ENCODE data around the gene PRKAG2.

DNA sequence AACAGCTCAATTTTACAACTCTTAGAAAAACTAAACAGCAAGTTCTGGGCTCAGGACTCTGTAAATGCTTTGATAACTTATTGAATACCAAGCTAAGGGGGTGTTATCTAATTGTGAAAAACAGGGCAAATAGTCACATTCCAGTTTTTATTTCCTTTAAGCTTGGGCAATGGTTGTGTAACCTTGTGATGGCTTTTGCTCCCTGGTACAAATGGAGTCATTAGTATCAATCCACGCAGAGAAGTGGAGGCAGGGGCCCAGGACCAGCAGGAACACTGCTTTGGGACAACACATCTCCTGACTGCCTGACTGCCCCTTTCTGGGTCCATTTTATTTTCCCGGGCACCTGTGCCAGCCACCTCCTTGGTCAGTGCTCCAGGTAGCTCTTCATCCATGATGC lies 5.8 kb upstream of the PRKAG2 start:
- TF ChIP-seq, protein P1, sequence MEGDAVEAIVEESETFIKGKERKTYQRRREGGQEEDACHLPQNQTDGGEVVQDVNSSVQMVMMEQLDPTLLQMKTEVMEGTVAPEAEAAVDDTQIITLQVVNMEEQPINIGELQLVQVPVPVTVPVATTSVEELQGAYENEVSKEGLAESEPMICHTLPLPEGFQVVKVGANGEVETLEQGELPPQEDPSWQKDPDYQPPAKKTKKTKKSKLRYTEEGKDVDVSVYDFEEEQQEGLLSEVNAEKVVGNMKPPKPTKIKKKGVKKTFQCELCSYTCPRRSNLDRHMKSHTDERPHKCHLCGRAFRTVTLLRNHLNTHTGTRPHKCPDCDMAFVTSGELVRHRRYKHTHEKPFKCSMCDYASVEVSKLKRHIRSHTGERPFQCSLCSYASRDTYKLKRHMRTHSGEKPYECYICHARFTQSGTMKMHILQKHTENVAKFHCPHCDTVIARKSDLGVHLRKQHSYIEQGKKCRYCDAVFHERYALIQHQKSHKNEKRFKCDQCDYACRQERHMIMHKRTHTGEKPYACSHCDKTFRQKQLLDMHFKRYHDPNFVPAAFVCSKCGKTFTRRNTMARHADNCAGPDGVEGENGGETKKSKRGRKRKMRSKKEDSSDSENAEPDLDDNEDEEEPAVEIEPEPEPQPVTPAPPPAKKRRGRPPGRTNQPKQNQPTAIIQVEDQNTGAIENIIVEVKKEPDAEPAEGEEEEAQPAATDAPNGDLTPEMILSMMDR (conservative IDR thresholded peaks at IDR 0.05 in 1 of 2, IDR thresholded peaks at IDR 0.05 in 1 of 2; ENCODE audit: extremely low read depth in 1 of 2, insufficient read depth in 1 of 2, low read depth in 1 of 2, low read length in 2 of 2): no peak
- TF ChIP-seq EZH2 (IDR thresholded peaks at IDR 0.05; ENCODE audit: borderline replicate concordance, low read length): no peak

Measured in mammary epithelial cell (primary cell).